Transverse colon (tissue), 4 donors: ENCODE data around the gene NT5C3B. TPM values are rescaled to one million over a fixed set of nuclear protein-coding genes. Genes with fewer than 3 reads are reported as not detected.

Experiments
- DNase-seq: peaks from one replicate; pipeline ENCODE4 v3.0.0-alpha.2; 2019
- H3K27ac ChIP-seq, 4 donors: fragments of 200-600 bp; sonication (generic); 2 replicates each; pipeline ENCODE4 v1.5.1; 2016 to 2018; ENCODE audit warnings: inconsistent platforms in 4 of 4
- H3K27me3 ChIP-seq: fragments of 200-600 bp; sonication (generic); 2 replicates; pipeline ENCODE4 v1.5.1; 2017; ENCODE audit warnings: inconsistent platforms
- H3K36me3 ChIP-seq, 4 donors: fragments of 200-600 bp; sonication (generic); 2 replicates each; pipeline ENCODE4 v1.5.1; 2017 to 2019; ENCODE audit warnings: inconsistent platforms in 4 of 4
- H3K4me1 ChIP-seq, 4 donors: fragments of 200-600 bp; sonication (generic); 2 replicates each; pipeline ENCODE4 v1.5.1; 2017 to 2020; ENCODE audit warnings: inconsistent platforms in 4 of 4
- H3K4me3 ChIP-seq, 4 donors: fragments of 200-600 bp; sonication (generic); 1 replicate in 1 of 4; 2 replicates in 3 of 4; pipeline versions ENCODE4 v1.5.1 to v1.6.1; 2017 to 2019; ENCODE audit warnings: inconsistent platforms in 4 of 4
- H3K9me3 ChIP-seq, 2 donors: fragments of 200-600 bp; sonication (generic); 2 replicates each; pipeline ENCODE4 v1.5.1; 2017 to 2019; ENCODE audit warnings: inconsistent platforms in 2 of 2
- EP300 ChIP-seq: sonication (generic); formaldehyde crosslinking; IDR thresholded peaks from one replicate; pipeline ENCODE4 v1.6.1; 2017; ENCODE audit warnings: antibody characterized with exemption, low read depth
- POLR2A ChIP-seq: fragments of 450-650 bp; IDR thresholded peaks from one replicate; pipeline ENCODE4 v1.6.1; 2016; ENCODE audit warnings: antibody characterized with exemption, mild to moderate bottlenecking, moderate library complexity
- POLR2AphosphoS5 ChIP-seq, 3 donors: sonication (generic); formaldehyde crosslinking; IDR thresholded peaks; one replicate each; pipeline ENCODE4 v1.6.1; 2016; ENCODE audit warnings: antibody characterized with exemption in 3 of 3
- WGBS, 2 donors: methylation state at CpG; one replicate each; pipeline ENCODE4 v1.1.5; 2018; ENCODE audit warnings: low coverage in 1 of 2; 5-methylcytosine and 5-hydroxymethylcytosine counted together
- in situ Hi-C, 4 donors: fragments of 200-750 bp; cut with MboI; loops; one replicate each; pipeline versions ENCODE4 v1.15.0 to v1.15.1; 2017; ENCODE audit warnings: low sequenced_read_pairs in 3 of 4, low pct_ligation_motif_present in 1 of 4, low pct_unique_long_range_greater_than_20kb in 1 of 4
- intact Hi-C: fragments of 100-400 bp; cut with DNase I; formaldehyde crosslinking; loops from one replicate; pipeline ENCODE4 v1.15.1; 2023; ENCODE audit warnings: low total_unique reads
- total RNA-seq, 4 donors: library from RNA; depleted of rRNA; stranded (reverse); fragments of >200 nt; gene quantifications; one replicate each; pipeline ENCODE4 v1.1.0, GENCODE V29; 2016
- TF ChIP-seq, protein P1 (sequence below), 5 experiments: fragments of 200-600 bp in 3 of 5; fragments of 450-650 bp in 2 of 5; sonication (generic) in 3 of 5; IDR thresholded peaks; 1 replicate in 2 of 5; 2 replicates in 3 of 5; pipeline ENCODE4 v1.5.1; 2016 to 2017; ENCODE audit warnings: antibody characterized with exemption in 5 of 5, inconsistent platforms in 3 of 5, mild to moderate bottlenecking in 2 of 5, moderate library complexity in 1 of 5

The NT5C3B gene
- total RNA-seq, 4 donors from 2014 or later: 10.0 to 30.8 (median 24.6) TPM

DNA sequence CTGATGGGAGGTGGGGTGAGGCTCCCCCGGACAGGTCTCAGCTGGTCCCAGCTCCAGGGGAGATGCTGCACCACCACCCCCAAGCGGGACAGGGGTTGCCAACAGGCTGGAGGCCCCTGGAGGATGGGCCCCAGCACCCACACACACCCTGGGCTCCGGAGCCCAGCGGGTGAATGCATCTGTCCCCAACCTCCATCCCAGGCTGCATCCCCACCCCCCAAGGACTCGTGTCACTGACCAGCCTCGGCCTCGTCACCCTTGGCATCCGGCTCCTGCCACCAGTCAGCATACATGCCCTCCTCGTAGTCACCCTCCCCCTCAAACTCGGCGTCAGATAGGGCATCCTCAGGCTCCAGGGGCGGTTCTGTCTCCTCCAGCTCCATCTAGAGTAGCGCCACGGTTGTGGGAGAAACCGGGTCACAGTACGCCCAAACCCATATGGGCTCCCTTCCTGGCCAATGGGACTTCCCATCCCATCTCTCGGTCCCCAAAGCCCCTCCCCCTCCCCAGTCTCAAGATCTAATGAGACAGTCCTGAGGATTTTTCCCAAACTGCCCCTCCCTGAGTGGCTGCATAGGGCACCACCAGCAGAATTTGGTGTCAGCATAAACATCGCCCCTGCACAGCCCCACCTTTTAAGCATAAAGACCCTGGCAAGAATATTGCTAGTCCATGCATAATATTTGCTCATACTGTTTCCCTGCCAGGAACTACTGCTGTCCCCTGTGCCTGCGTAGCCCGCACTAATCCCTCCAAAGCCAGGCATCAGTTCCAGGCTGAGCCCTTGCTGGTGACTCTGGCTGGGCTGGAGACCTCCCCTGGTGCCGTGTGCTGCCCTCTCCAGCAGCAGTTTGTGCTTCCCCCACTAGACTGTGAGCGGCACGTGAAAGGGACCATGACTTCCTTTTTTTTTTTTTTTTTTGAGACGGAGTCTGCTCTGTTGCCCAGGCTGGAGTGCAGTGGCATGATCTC is 32.7 kb downstream of the NT5C3B start:
- H3K36me3 ChIP-seq: no peaks in the 10 kb centered on the region
- in situ Hi-C loops: loop anchor here (5.0 to 10.0 kb wide), 2 partner anchors 66 to 69 kb away; partner anchors contain the start of gene HAP1 (in 2 of the 4)
- no peak overlapping the region for H3K4me3 ChIP-seq
- no peak for DNase-seq
- TF ChIP-seq EP300 (no peak), POLR2A (no peak), POLR2AphosphoS5 (IDR thresholded peaks at IDR 0.05) (no peak)
- TF ChIP-seq, protein P1, sequence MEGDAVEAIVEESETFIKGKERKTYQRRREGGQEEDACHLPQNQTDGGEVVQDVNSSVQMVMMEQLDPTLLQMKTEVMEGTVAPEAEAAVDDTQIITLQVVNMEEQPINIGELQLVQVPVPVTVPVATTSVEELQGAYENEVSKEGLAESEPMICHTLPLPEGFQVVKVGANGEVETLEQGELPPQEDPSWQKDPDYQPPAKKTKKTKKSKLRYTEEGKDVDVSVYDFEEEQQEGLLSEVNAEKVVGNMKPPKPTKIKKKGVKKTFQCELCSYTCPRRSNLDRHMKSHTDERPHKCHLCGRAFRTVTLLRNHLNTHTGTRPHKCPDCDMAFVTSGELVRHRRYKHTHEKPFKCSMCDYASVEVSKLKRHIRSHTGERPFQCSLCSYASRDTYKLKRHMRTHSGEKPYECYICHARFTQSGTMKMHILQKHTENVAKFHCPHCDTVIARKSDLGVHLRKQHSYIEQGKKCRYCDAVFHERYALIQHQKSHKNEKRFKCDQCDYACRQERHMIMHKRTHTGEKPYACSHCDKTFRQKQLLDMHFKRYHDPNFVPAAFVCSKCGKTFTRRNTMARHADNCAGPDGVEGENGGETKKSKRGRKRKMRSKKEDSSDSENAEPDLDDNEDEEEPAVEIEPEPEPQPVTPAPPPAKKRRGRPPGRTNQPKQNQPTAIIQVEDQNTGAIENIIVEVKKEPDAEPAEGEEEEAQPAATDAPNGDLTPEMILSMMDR (IDR thresholded peaks at IDR 0.05): no peak
- no peaks in the 10 kb centered on the region for H3K9me3 ChIP-seq
- H3K27me3 ChIP-seq: no peaks in the 10 kb centered on the region
- H3K27ac ChIP-seq: no peak overlapping the region
- intact Hi-C loops: loop anchor here (2.0 kb wide), 1 partner anchor 67 kb away; no protein-coding TSS in a partner anchor
- 75 to 90% methylated on average over 2 to 22 of the region's 24 CpGs for WGBS, 2 donors
- H3K4me1 ChIP-seq: peaks cover 15 to 29% (median 27%) of the 10 kb centered on the region in 4 donors

DNA sequence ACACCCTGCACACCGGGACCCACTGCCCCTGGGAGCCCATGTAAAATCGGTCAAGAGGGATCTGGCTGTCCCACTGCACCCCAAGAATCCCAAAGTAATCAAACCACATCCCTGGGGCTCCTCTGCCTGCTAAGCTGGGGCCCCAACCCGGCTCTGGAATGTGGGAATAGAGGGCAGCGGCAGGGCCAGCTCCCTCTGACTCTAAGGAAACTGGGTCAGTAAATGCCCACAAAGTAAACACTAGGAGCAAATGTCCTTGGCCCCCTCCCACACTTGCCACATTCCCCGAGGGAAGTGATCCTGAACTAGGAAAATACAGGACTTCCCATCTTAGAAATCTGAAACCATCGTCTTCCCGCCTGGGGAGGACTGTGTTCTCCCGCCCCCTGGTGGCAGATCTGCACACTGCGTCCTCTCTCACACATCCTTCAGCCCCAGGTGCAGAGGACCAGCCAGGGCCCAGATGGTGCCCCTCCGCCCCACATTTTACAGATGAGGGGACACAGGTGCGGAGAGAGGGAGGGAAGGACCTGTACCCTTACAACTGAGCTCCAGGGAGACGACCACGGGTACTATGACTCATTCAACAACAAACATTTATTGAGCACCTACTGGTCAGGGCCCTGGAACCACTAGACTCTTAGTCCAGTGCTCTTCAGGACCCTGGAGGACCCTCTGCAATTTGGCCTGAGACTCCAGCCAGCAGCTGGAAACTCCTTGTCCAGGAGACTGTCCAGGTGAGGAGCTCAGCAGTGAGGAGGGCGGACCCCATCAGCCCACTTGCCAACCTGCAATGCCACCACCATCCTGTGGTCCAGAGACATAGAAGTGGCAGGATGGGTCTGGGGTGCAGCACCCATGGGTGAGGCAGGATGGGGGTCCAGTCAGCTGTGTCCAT is 34.4 kb downstream of the NT5C3B start:
- intact Hi-C loops (loop anchor here (2.0 kb wide), 1 partner anchor 65 kb away; no protein-coding TSS in a partner anchor), in situ Hi-C loops (loop anchor here (5.0 to 10.0 kb wide), 2 partner anchors 64 to 67 kb away; partner anchors contain the start of gene HAP1 (in 2 of the 4))
- no peak overlapping the region for H3K4me3 ChIP-seq
- peak; percentile 89 for DNase-seq
- TF ChIP-seq EP300 (no peak), POLR2AphosphoS5 (IDR thresholded peaks at IDR 0.05) (peak in 1 of 3 donors; percentile 33), POLR2A (no peak)
- TF ChIP-seq, protein P1 (IDR thresholded peaks at IDR 0.05): peak; percentile 96 to 99 (median 97)
- H3K27ac ChIP-seq: peak overlapping the region; percentile 76 to 82 (median 80)
- H3K9me3 ChIP-seq: no peaks in the 10 kb centered on the region
- H3K4me1 ChIP-seq: peaks cover 11 to 19% (median 16%) of the 10 kb centered on the region in 4 donors
- H3K36me3 ChIP-seq: no peaks in the 10 kb centered on the region
- WGBS, 2 donors: 10% methylated on average over 14 of the region's 14 CpGs; no CpG with 5 or more reads in 1 of the 2 donors
- H3K27me3 ChIP-seq: no peaks in the 10 kb centered on the region

DNA sequence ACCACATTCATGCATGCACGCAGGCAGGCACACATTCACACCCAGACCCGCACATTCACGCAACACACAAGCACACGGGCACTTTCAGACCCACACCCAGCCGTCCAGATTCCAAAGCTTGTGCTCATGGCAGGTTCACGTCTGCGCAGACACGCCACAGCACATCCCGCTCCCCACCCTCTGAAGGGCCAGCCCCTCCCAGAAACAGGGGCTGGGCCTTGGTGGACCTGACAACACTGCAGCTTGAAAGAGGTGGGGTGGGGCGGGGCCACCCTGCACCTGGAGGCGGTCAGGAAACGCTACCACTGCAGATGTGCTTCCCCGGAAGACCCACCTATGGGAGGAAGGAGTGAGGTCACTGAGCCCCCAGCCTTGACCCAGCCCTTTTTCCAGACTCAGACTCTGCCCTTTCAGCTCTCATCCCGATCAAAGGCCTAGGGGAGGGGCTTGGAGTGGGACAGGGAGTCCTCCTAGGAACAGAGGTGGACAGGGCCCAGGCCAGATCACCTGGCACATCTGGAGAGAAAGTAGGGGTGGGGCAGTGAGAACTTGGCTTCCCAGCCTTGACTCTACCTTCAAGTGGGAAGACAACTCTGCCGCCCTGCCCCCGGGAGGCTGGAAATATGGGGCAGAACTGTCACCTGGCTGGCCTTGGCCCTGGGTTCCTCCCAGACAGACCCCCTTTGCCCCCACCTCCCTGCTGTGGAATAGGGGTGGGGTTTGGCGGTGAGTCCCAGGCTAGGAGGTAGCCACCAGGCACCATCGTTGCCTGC is 35.2 kb downstream of the NT5C3B start:
- peaks cover 11 to 17% (median 16%) of the 10 kb centered on the region in 4 donors for H3K4me1 ChIP-seq
- in situ Hi-C loops (loop anchor here (5.0 to 10.0 kb wide), 2 partner anchors 63 to 66 kb away; partner anchors contain the start of gene HAP1 (in 2 of the 4)), intact Hi-C loops (no loop called here)
- H3K27me3 ChIP-seq: no peaks in the 10 kb centered on the region
- no peak overlapping the region for H3K4me3 ChIP-seq
- H3K9me3 ChIP-seq: no peaks in the 10 kb centered on the region
- peak; percentile 92 for DNase-seq
- peak overlapping the region; percentile 76 to 82 (median 80) for H3K27ac ChIP-seq
- no peaks in the 10 kb centered on the region for H3K36me3 ChIP-seq
- TF ChIP-seq POLR2AphosphoS5 (IDR thresholded peaks at IDR 0.05) (peak; percentile 29 to 65 (median 50)), POLR2A (peak; percentile 23), EP300 (peak; percentile 36)
- TF ChIP-seq, protein P1 (IDR thresholded peaks at IDR 0.05): no peak
- 31% methylated on average over 18 of the region's 18 CpGs; no CpG with 5 or more reads in 1 of the 2 donors for WGBS, 2 donors
